AG04449 (cell line): ENCODE results near the gene RAI1.

Source experiments
- CTCF ChIA-PET: fragments of 350-600 bp; formaldehyde crosslinking; extraction: SDS; loops from one replicate; lab custom pipeline; 2021; ENCODE audit warnings: antibody characterized with exemption; lab: Yijun Ruan, JAX
- POLR2A ChIA-PET: fragments of 400-600, 350-600 bp; formaldehyde crosslinking; extraction: SDS; loops from one replicate; lab custom pipeline; 2020; ENCODE audit warnings: antibody characterized with exemption, inconsistent platforms; lab: Yijun Ruan, JAX
- DNase-seq: peaks from one replicate; pipeline ENCODE4 v3.0.0-alpha.2; 2010; ENCODE audit warnings: low read depth, low spot score
- H3K4me3 ChIP-seq: 2 replicates; pipeline ENCODE4 v1.5.1; 2011; ENCODE audit warnings: low read depth, mild to moderate bottlenecking, control low read depth, low read length
- CTCF ChIP-seq: IDR thresholded peaks from one replicate; pipeline ENCODE4 v1.5.1; 2011; ENCODE audit warnings: mild to moderate bottlenecking, moderate library complexity, low read length, control low read depth, inconsistent platforms; ENCODE audit not compliant: insufficient read depth; ENCODE audit errors: missing control alignments

RAI1 gene

GRCh38 chr17:17814162-17815061, 133.2 kb downstream of the RAI1 start:
- CTCF ChIA-PET, result interaction anchor here (0.9 to 4.9 kb wide), 13 partner anchors 8 to 224 kb away, joined by 3 to 74 read pairs (median 14); partner anchors contain the start of gene RAI1
- no peak for DNase-seq
- H3K4me3 ChIP-seq, result no peak overlapping the region
- POLR2A ChIA-PET, result interaction anchor here (0.6 kb wide), 1 partner anchor 135 kb away, joined by 3 read pairs; no protein-coding TSS in a partner anchor
- no peak for TF ChIP-seq CTCF

GRCh38 chr17:17815062-17815406, 133.8 kb downstream of the RAI1 start:
- CTCF ChIA-PET, result interaction anchor here (0.9 to 4.9 kb wide), 5 partner anchors 9 to 218 kb away, joined by 3 to 74 read pairs (median 4); partner anchors contain the start of gene RAI1
- POLR2A ChIA-PET, result interaction anchor here (0.6 kb wide), 1 partner anchor 135 kb away, joined by 3 read pairs; no protein-coding TSS in a partner anchor

GRCh38 chr17:17815436-17816200, 134.4 kb downstream of the RAI1 start:
- ChIA-PET CTCF (interaction anchor here (0.9 to 4.9 kb wide), 4 partner anchors 9 to 218 kb away, joined by 3 to 74 read pairs (median 18); partner anchors contain the start of gene RAI1), POLR2A (interaction anchor here (0.6 kb wide), 1 partner anchor 136 kb away, joined by 3 read pairs; no protein-coding TSS in a partner anchor)
- DNase-seq, result no peak
- no peak overlapping the region for H3K4me3 ChIP-seq
- no peak for TF ChIP-seq CTCF

More at GRCh38 chr17:17815062-17815406, 133.8 kb downstream of the RAI1 start:
- no peak overlapping the region for H3K4me3 ChIP-seq
- TF ChIP-seq CTCF, result no peak
- DNase-seq, result no peak

- CTCF ChIA-PET, result no interaction called here
- POLR2A ChIA-PET, result no interaction called here
- TF ChIP-seq CTCF, result no peak
- DNase-seq, result no peak
- no peak overlapping the region for H3K4me3 ChIP-seq
Measured at GRCh38 chr17:17816240-17816814, 135.1 kb downstream of the RAI1 start.

GRCh38 chr17:17816831-17817551, 135.7 kb downstream of the RAI1 start:
- H3K4me3 ChIP-seq, result no peak overlapping the region
- DNase-seq, result no peak
- CTCF ChIA-PET, result no interaction called here
- no peak for TF ChIP-seq CTCF
- POLR2A ChIA-PET, result interaction anchor here (0.7 kb wide), 1 partner anchor 134 kb away, joined by 3 read pairs; no protein-coding TSS in a partner anchor
